Stimulated activated CD4-positive, alpha-beta T cell treated with anti-CD3 and anti-CD28 coated beads, Interleukin-1b, Interleukin-23, amount 100 ng/mL, for 4 hours (primary cell): ENCODE results near the gene TMEM248.
A peak's percentile ranks its signal among the peaks of the same experiment; 100 is the strongest.
"Not testable (repeated sequence)": the region's sequence is repeated elsewhere in the genome, so short reads cannot be mapped to it uniquely, and the experiment has no call there.

ENCODE experiments used
- DNase-seq, 2 donors: peaks; one replicate each; pipeline ENCODE4 v3.0.0-alpha.2; 2020; ENCODE audit warnings: low read depth in 2 of 2

TMEM248 gene

GRCh38 chr7:66950311-66950710 lies 29.3 kb downstream of the TMEM248 start:
- no peak for DNase-seq

GRCh38 chr7:66950763-66951162 lies 29.7 kb downstream of the TMEM248 start:
- no peak for DNase-seq

- DNase-seq: no peak
Observed at GRCh38 chr7:66952343-66953043, 31.5 kb downstream of the TMEM248 start.

- DNase-seq: no peak
Observed at GRCh38 chr7:66953044-66953427, 32.0 kb downstream of the TMEM248 start.

GRCh38 chr7:66957595-66958290 lies 36.7 kb downstream of the TMEM248 start:
- no peak for DNase-seq

GRCh38 chr7:66958538-66959350 lies 37.7 kb downstream of the TMEM248 start:
- no peak for DNase-seq

- DNase-seq: no peak
Observed at GRCh38 chr7:66960192-66960591, 39.2 kb downstream of the TMEM248 start.

GRCh38 chr7:66961096-66961495 lies 40.1 kb downstream of the TMEM248 start:
- no peak for DNase-seq

GRCh38 chr7:66964411-66964810 lies 43.4 kb downstream of the TMEM248 start:
- no peak for DNase-seq

GRCh38 chr7:66967029-66967428 lies 46.0 kb downstream of the TMEM248 start:
- no peak for DNase-seq

- not testable (repeated sequence) for DNase-seq
Observed at GRCh38 chr7:66969001-66969400, 48.0 kb downstream of the TMEM248 start.

- DNase-seq: no peak
Observed at GRCh38 chr7:66970310-66970709, 49.3 kb downstream of the TMEM248 start.

GRCh38 chr7:66974986-66975590 lies 54.1 kb downstream of the TMEM248 start:
- DNase-seq: no peak

- not testable (repeated sequence) for DNase-seq
Observed at GRCh38 chr7:66978312-66978711, 57.3 kb downstream of the TMEM248 start.

GRCh38 chr7:66979013-66979412 lies 58.0 kb downstream of the TMEM248 start:
- not testable (repeated sequence) for DNase-seq

GRCh38 chr7:66980336-66980735 lies 59.3 kb downstream of the TMEM248 start:
- DNase-seq: not testable (repeated sequence)

- not testable (repeated sequence) for DNase-seq
Observed at GRCh38 chr7:66989552-66989951, 68.5 kb downstream of the TMEM248 start.

- DNase-seq: not testable (repeated sequence)
Observed at GRCh38 chr7:66994051-66994450, 73.0 kb downstream of the TMEM248 start.

GRCh38 chr7:66994691-66995049 lies 73.6 kb downstream of the TMEM248 start:
- peak; percentile 12 to 31 for DNase-seq

- peak; percentile 72 to 86 for DNase-seq
Observed at GRCh38 chr7:66995050-66995776, 74.2 kb downstream of the TMEM248 start, which contains the start of gene SBDS. Gene SBDS, minus strand, starts transcription at chr7:66995586. Its CDS starts 169 bp downstream, at chr7:66995417.
